ENCODE measurements around the gene EPHA8. TPM values are rescaled to one million over a fixed set of nuclear protein-coding genes. Genes with fewer than 3 reads are reported as not detected.

EPHA8 gene
- total RNA-seq, 2 experiments from 2014 or later = not detected

DNA sequence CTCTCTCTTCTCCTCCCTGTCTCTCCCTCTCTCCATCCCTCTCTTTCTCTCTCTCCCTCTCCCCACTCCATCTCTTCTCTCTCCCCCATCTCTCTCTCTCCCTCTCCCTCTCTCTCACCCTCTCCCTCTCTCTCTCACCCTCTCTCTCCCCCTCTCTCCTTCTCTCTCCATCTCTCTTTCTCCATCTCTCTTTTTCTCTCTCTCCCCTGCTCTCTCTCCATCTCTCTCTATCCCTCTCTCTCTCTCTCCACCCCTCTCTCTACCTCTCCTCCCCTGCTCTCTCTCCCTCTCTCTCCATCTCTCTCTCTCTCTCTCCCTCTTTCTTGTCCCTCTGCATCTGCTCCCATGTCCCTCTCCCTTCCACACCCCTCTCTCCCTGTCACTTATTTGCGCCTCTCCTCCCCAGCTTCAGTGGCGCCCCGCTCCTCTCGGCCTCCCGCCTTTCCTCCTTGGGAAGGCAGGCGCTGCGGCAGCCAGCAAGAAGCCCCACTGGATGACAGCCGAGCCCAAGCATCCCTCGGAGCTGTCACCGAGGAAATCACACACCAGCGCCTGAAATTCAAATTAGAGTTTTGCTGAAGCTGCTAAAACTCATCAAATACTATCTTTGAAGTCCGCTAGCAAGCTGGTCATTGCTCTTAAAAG, 15.3 kb upstream of the EPHA8 start:
- Mint-ChIP-seq H3K4me3 (no peak overlapping the region), H3K27ac (no peak overlapping the region), H3K4me1 (no peaks in the 10 kb centered on the region), H3K27me3 (peaks cover 48% of the 10 kb centered on the region), H3K9me3 (no peaks in the 10 kb centered on the region), H3K36me3 (peaks cover 2% of the 10 kb centered on the region)
- no peak for DNase-seq

- Mint-ChIP-seq H3K27ac (no peak overlapping the region), H3K4me3 (no peak overlapping the region), H3K27me3 (peaks cover 63% of the 10 kb centered on the region), H3K4me1 (no peaks in the 10 kb centered on the region), H3K36me3 (peaks cover 2% of the 10 kb centered on the region), H3K9me3 (no peaks in the 10 kb centered on the region)
- no peak for DNase-seq
Measured at GRCh38 chr1:22550021-22550420, 13.3 kb upstream of the EPHA8 start.

GRCh38 chr1:22551591-22551990, 11.7 kb upstream of the EPHA8 start:
- no peaks in the 10 kb centered on the region for H3K9me3 Mint-ChIP-seq
- no peak overlapping the region for H3K4me3 Mint-ChIP-seq
- H3K27ac Mint-ChIP-seq = no peak overlapping the region
- no peak for DNase-seq
- H3K36me3 Mint-ChIP-seq = peaks cover 2% of the 10 kb centered on the region
- no peaks in the 10 kb centered on the region for H3K4me1 Mint-ChIP-seq
- peaks cover 79% of the 10 kb centered on the region for H3K27me3 Mint-ChIP-seq

- peaks cover 80% of the 10 kb centered on the region for H3K27me3 Mint-ChIP-seq
- DNase-seq = no peak
- H3K4me3 Mint-ChIP-seq = no peak overlapping the region
- no peak overlapping the region for H3K27ac Mint-ChIP-seq
- H3K9me3 Mint-ChIP-seq = no peaks in the 10 kb centered on the region
- peaks cover 2% of the 10 kb centered on the region for H3K36me3 Mint-ChIP-seq
- no peaks in the 10 kb centered on the region for H3K4me1 Mint-ChIP-seq
Measured at GRCh38 chr1:22552021-22552420, 11.3 kb upstream of the EPHA8 start.

DNA sequence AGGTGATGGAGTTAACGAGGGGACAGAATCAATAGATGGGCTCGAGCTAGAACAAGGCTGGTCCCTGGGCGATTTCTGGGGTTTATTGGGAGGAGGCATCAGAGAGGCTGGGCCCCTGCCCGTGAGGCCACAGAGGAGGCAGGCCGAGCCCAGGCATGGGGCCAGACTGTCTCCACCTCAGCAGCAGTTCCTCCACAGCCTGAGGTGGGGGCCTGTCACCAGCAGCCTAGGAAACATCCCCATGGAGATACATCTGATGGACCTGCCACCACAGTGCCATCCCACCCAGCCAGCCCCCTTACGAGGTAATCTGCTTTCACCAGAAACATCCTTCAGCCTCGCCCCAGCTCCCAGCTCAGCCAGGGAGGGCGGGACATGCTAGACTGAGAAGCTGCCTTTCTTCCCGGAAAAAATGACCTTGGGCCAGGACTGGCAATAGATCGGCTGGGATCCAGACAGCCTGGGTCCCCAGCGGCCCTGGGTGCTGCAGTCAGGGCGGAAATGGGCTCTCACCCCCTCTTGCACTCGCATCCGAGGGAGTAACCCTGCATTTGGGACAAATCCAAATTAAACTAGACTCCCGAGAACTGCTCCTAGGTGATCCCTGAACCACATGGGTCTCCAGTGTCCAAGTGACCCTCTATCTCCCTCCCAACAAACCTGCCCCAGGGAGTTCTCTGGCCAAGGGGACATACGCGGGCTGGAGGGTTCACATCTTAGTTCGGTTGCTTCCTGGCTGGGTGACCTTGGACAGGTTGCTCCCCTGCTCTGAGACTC, 10.0 kb upstream of the EPHA8 start:
- no peak overlapping the region for H3K4me3 Mint-ChIP-seq
- H3K9me3 Mint-ChIP-seq = no peaks in the 10 kb centered on the region
- DNase-seq = no peak
- H3K36me3 Mint-ChIP-seq = peaks cover 2% of the 10 kb centered on the region
- peaks cover 74% of the 10 kb centered on the region for H3K27me3 Mint-ChIP-seq
- no peak overlapping the region for H3K27ac Mint-ChIP-seq
- no peaks in the 10 kb centered on the region for H3K4me1 Mint-ChIP-seq

DNA sequence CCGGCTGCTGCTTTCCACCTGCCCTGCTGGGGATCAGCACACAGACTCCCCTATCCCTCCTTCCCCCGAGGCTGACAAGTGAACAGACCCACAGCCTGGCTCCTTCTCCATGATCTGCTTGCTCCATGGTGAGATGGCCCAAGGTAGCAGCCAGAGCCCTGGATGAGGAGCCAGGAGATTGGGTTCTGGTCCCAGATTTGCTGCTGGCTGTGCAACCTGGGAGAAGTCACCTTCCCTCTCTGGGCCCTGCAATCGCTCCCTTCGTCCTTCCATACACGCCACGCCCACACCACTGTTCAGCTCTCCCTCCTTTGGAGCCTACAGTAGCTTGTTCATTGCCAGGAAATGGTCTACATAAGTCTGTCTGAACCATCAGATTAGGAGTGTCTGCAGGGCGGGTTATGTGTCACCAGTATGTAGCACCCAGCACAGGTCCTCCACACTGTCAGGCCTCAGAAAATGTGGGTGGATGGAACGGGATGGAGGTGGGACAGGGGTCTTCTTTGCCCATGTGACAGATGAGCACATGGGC, 9.2 kb upstream of the EPHA8 start:
- Mint-ChIP-seq H3K9me3 (no peaks in the 10 kb centered on the region), H3K36me3 (no peaks in the 10 kb centered on the region), H3K27me3 (peaks cover 71% of the 10 kb centered on the region), H3K27ac (no peak overlapping the region), H3K4me1 (no peaks in the 10 kb centered on the region), H3K4me3 (no peak overlapping the region)
- no peak for DNase-seq

- Mint-ChIP-seq H3K27ac (no peak overlapping the region), H3K27me3 (peaks cover 71% of the 10 kb centered on the region), H3K4me3 (no peak overlapping the region), H3K9me3 (no peaks in the 10 kb centered on the region), H3K36me3 (no peaks in the 10 kb centered on the region), H3K4me1 (no peaks in the 10 kb centered on the region)
- no peak for DNase-seq
Measured at GRCh38 chr1:22555371-22555656, 8.0 kb upstream of the EPHA8 start.

GRCh38 chr1:22556391-22557104, 6.7 kb upstream of the EPHA8 start:
- H3K27ac Mint-ChIP-seq = no peak overlapping the region
- no peak overlapping the region for H3K4me3 Mint-ChIP-seq
- H3K4me1 Mint-ChIP-seq = no peaks in the 10 kb centered on the region
- H3K9me3 Mint-ChIP-seq = no peaks in the 10 kb centered on the region
- no peak for DNase-seq
- H3K27me3 Mint-ChIP-seq = peaks cover 70% of the 10 kb centered on the region
- H3K36me3 Mint-ChIP-seq = no peaks in the 10 kb centered on the region

GRCh38 chr1:22557341-22557950, 5.8 kb upstream of the EPHA8 start:
- Mint-ChIP-seq H3K27me3 (peaks cover 74% of the 10 kb centered on the region), H3K27ac (no peak overlapping the region), H3K4me1 (no peaks in the 10 kb centered on the region), H3K36me3 (no peaks in the 10 kb centered on the region), H3K9me3 (no peaks in the 10 kb centered on the region), H3K4me3 (no peak overlapping the region)
- no peak for DNase-seq

DNA sequence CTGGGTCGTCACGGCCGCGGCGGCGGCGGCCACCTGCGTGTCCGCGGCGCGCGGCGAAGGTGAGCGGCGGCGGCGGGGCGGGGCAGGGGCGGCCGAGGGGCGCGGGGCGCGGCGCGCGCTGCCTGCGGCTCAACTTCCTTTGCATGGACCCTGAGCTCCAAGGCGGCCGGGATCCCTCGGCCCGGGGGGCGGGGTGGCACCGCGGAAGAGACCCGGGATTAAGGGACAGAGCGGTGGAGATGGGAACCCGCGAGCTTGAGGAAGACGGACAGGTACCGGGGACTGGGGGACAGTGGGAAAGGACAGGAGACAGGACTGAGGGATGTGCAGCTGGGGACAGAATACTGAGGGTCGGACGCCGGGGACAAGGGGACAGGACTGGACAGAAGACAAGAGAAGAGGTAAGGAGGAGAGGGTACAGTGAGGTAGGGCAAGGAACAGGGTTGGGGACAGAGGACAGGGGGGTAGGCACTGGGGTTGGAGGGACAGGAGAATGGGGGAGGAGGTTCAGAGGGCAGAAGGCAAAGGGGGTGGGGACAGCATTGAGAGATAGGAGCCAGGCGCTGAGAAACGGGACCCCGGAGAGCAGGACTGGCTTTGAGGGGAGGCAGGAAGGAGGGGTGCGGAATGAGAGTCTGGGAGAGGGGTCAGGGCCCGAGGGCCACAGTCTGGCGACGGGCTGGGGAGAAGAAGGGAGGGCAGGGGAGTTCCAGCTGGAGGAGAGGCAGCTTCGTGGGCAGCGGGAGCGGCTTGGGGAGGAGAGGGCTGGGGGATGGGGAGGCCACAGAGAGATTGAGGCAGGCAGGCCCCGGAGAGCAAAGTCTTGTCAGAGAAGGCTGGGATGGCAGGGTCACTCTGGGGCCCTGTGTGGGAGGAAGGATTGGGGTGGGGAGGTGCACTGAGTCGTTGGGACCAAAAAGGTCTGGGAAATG, 648 bp downstream of the EPHA8 start:
- H3K4me3 Mint-ChIP-seq = peak overlapping the region; percentile 5
- no peaks in the 10 kb centered on the region for H3K9me3 Mint-ChIP-seq
- H3K4me1 Mint-ChIP-seq = peaks cover 3% of the 10 kb centered on the region
- no peak for DNase-seq
- peaks cover 53% of the 10 kb centered on the region for H3K27me3 Mint-ChIP-seq
- no peak overlapping the region for H3K27ac Mint-ChIP-seq
- H3K36me3 Mint-ChIP-seq = no peaks in the 10 kb centered on the region

- DNase-seq = no peak
- Mint-ChIP-seq H3K27ac (no peak overlapping the region), H3K4me1 (peaks cover 3% of the 10 kb centered on the region), H3K4me3 (no peak overlapping the region), H3K9me3 (no peaks in the 10 kb centered on the region), H3K36me3 (no peaks in the 10 kb centered on the region), H3K27me3 (peaks cover 41% of the 10 kb centered on the region)
Measured at GRCh38 chr1:22566161-22566560, 2.9 kb downstream of the EPHA8 start.

GRCh38 chr1:22567197-22567596, 3.9 kb downstream of the EPHA8 start:
- no peak overlapping the region for H3K27ac Mint-ChIP-seq
- peaks cover 3% of the 10 kb centered on the region for H3K4me1 Mint-ChIP-seq
- H3K4me3 Mint-ChIP-seq = no peak overlapping the region
- no peaks in the 10 kb centered on the region for H3K9me3 Mint-ChIP-seq
- no peak for DNase-seq
- H3K27me3 Mint-ChIP-seq = peaks cover 30% of the 10 kb centered on the region
- no peaks in the 10 kb centered on the region for H3K36me3 Mint-ChIP-seq

- H3K27me3 Mint-ChIP-seq = peaks cover 22% of the 10 kb centered on the region
- H3K36me3 Mint-ChIP-seq = no peaks in the 10 kb centered on the region
- no peak overlapping the region for H3K27ac Mint-ChIP-seq
- no peaks in the 10 kb centered on the region for H3K9me3 Mint-ChIP-seq
- peaks cover 3% of the 10 kb centered on the region for H3K4me1 Mint-ChIP-seq
- DNase-seq = no peak
- H3K4me3 Mint-ChIP-seq = no peak overlapping the region
Measured at GRCh38 chr1:22567994-22568393, 4.7 kb downstream of the EPHA8 start.

GRCh38 chr1:22569269-22569668, 6.0 kb downstream of the EPHA8 start:
- Mint-ChIP-seq H3K36me3 (no peaks in the 10 kb centered on the region), H3K4me1 (no peaks in the 10 kb centered on the region), H3K27me3 (peaks cover 15% of the 10 kb centered on the region), H3K4me3 (no peak overlapping the region), H3K9me3 (no peaks in the 10 kb centered on the region), H3K27ac (no peak overlapping the region)
- no peak for DNase-seq

Data from activated naive CD8-positive, alpha-beta T cell treated with anti-CD3 and anti-CD28 coated beads for 36 hours (primary cell).